ENCODE results near the gene CNBP. TPM values are rescaled to one million over a fixed set of nuclear protein-coding genes. Genes with fewer than 3 reads are reported as not detected.

Gene CNBP
- total and polyA plus RNA-seq, 2 donors (not counting 3 experiments of a cell fraction or from before 2014, with no cell fraction given), result 196 to 205 TPM

- FAIRE-seq (no peak), DNase-seq (ENCODE audit: low read depth, low spot score) (no peak)
- Histone ChIP-seq H4K20me1 (replicated peaks; ENCODE audit: control insufficient read depth, extremely low read depth, insufficient read depth, low read length) (peaks cover 22% of the 10 kb centered on the region), H3K4me1 (ENCODE audit: control insufficient read depth, extremely low read depth, insufficient read depth, low read length) (peaks cover 40% of the 10 kb centered on the region), H2AFZ (ENCODE audit: low read depth, low read length) (no peak overlapping the region), H3K4me3 (replicated peaks in 1 of 3; ENCODE audit: insufficient read depth in 1 of 3, low read depth in 1 of 3, low read length in 3 of 3) (no peak overlapping the region), H3K36me3 (ENCODE audit: control insufficient read depth in 2 of 2, extremely low read depth in 1 of 2, insufficient read depth in 2 of 2, low read length in 2 of 2) (peaks cover 7 to 12% of the 10 kb centered on the region in 2 experiments), H3K27ac (ENCODE audit: insufficient read depth, low read depth, low read length) (no peak overlapping the region), H3K4me2 (ENCODE audit: insufficient read depth, low read length) (peak overlapping the region; percentile 76), H3K9me3 (replicated peaks; ENCODE audit: control insufficient read depth, insufficient read depth, low read length) (no peaks in the 10 kb centered on the region), H3K9me1 (replicated peaks; ENCODE audit: control insufficient read depth, extremely low read depth, insufficient read depth, low read length) (no peaks in the 10 kb centered on the region), H3K9ac (replicated peaks; ENCODE audit: extremely low read depth, insufficient read depth, low read length) (no peak overlapping the region), H3K27me3 (ENCODE audit: control insufficient read depth in 2 of 2, insufficient read depth in 2 of 2, low read length in 2 of 2) (no peaks in the 10 kb centered on the region), H3K79me2 (ENCODE audit: control insufficient read depth, insufficient read depth, low read length) (peaks cover 88% of the 10 kb centered on the region)
- ChIA-PET CTCF (interaction anchor here (0.8 to 4.8 kb wide), 4 partner anchors 18 to 210 kb away, joined by 3 to 27 read pairs (median 4); partner anchors contain the start of gene COPG1), POLR2A (no interaction called here)
- BruUV-seq (replicated peaks), result TSS peak; percentile 0
- TF ChIP-seq MAX (IDR thresholded peaks at IDR 0.05; ENCODE audit: insufficient read depth, insufficient read length) (no peak), POLR2AphosphoS5 (IDR thresholded peaks at IDR 0.05; ENCODE audit: insufficient read depth, low read depth, low read length) (no peak), GATA2 (IDR thresholded peaks at IDR 0.05; ENCODE audit: insufficient read depth, insufficient read length, low read depth, low read length) (no peak), JUN (IDR thresholded peaks at IDR 0.05; ENCODE audit: borderline replicate concordance, insufficient read depth, insufficient read length, low read depth) (no peak)
- intact Hi-C loops (cut with micrococcal nuclease) (loop anchor here (5.0 kb wide), 1 partner anchor 137 kb away; a partner anchor contains a TSS), dilution Hi-C loops (cut with MboI; ENCODE audit: extremely low pct_ligation_motif_present, low sequenced_read_pairs) (no loop called here)
Observed at GRCh38 chr3:129180461-129180860, 3.2 kb downstream of the CNBP start.

GRCh38 chr3:129176051-129176450, 7.6 kb downstream of the CNBP start:
- Histone ChIP-seq H3K9me1 (replicated peaks; ENCODE audit: control insufficient read depth, extremely low read depth, insufficient read depth, low read length) (no peaks in the 10 kb centered on the region), H3K9ac (replicated peaks; ENCODE audit: extremely low read depth, insufficient read depth, low read length) (no peak overlapping the region), H4K20me1 (replicated peaks; ENCODE audit: control insufficient read depth, extremely low read depth, insufficient read depth, low read length) (peaks cover 28% of the 10 kb centered on the region), H3K9me3 (replicated peaks; ENCODE audit: control insufficient read depth, insufficient read depth, low read length) (no peaks in the 10 kb centered on the region), H3K79me2 (ENCODE audit: control insufficient read depth, insufficient read depth, low read length) (peaks cover 97% of the 10 kb centered on the region), H3K4me3 (replicated peaks in 1 of 3; ENCODE audit: insufficient read depth in 1 of 3, low read depth in 1 of 3, low read length in 3 of 3) (no peak overlapping the region), H3K4me2 (ENCODE audit: insufficient read depth, low read length) (no peak overlapping the region), H3K27ac (ENCODE audit: insufficient read depth, low read depth, low read length) (no peak overlapping the region), H2AFZ (ENCODE audit: low read depth, low read length) (no peak overlapping the region), H3K36me3 (ENCODE audit: control insufficient read depth in 2 of 2, extremely low read depth in 1 of 2, insufficient read depth in 2 of 2, low read length in 2 of 2) (peaks cover 14 to 17% of the 10 kb centered on the region in 2 experiments), H3K4me1 (ENCODE audit: control insufficient read depth, extremely low read depth, insufficient read depth, low read length) (peaks cover 26% of the 10 kb centered on the region), H3K27me3 (ENCODE audit: control insufficient read depth in 2 of 2, insufficient read depth in 2 of 2, low read length in 2 of 2) (no peaks in the 10 kb centered on the region)
- intact Hi-C loops (cut with micrococcal nuclease), result no loop called here
- DNase-seq (ENCODE audit: low read depth, low spot score) (no peak), FAIRE-seq (no peak)
- no TSS peak for BruUV-seq (replicated peaks)
- dilution Hi-C loops (cut with MboI; ENCODE audit: extremely low pct_ligation_motif_present, low sequenced_read_pairs), result no loop called here
- ChIA-PET POLR2A (no interaction called here), CTCF (interaction anchor here (1.0 to 4.8 kb wide), 2 partner anchors 69 to 70 kb away, joined by 3 to 27 read pairs; no protein-coding TSS in a partner anchor)
- TF ChIP-seq EZH2 (IDR thresholded peaks at IDR 0.05; ENCODE audit: borderline replicate concordance, low read depth, low read length, severe bottlenecking), result no peak
- TF ChIP-seq FOS (IDR thresholded peaks at IDR 0.05; ENCODE audit: borderline replicate concordance, insufficient read depth, low read length), result no peak
- TF ChIP-seq JUN (IDR thresholded peaks at IDR 0.05; ENCODE audit: borderline replicate concordance, insufficient read depth, insufficient read length, low read depth), result no peak
- no peak for TF ChIP-seq POLR2A (IDR thresholded peaks at IDR 0.05; ENCODE audit: low read depth, low read length)
- no peak for TF ChIP-seq GATA2 (IDR thresholded peaks at IDR 0.05; ENCODE audit: insufficient read depth, insufficient read length, low read depth, low read length)
- no peak for TF ChIP-seq CTCF (IDR thresholded peaks at IDR 0.05; ENCODE audit: extremely low read depth in 1 of 2, insufficient read depth in 1 of 2, low read depth in 1 of 2, low read length in 2 of 2)
- TF ChIP-seq MAX (IDR thresholded peaks at IDR 0.05; ENCODE audit: insufficient read depth, insufficient read length), result no peak
- TF ChIP-seq MYC (IDR thresholded peaks at IDR 0.05; ENCODE audit: low read depth, low read length), result no peak
- no peak for TF ChIP-seq POLR2AphosphoS5 (IDR thresholded peaks at IDR 0.05; ENCODE audit: insufficient read depth, low read depth, low read length)

All from endothelial cell of umbilical vein (primary cell).